Hematopoietic multipotent progenitor cell treated with erythropoietin and hydrocortisone succinate and interleukin-3 and kit ligand, for 17 days (in vitro differentiated cells): ENCODE results near the gene NES.

Experiments
- DNase-seq: peaks from one replicate; pipeline ENCODE4 v3.0.0-alpha.2; 2015; ENCODE audit warnings: low spot score

NES gene

DNA sequence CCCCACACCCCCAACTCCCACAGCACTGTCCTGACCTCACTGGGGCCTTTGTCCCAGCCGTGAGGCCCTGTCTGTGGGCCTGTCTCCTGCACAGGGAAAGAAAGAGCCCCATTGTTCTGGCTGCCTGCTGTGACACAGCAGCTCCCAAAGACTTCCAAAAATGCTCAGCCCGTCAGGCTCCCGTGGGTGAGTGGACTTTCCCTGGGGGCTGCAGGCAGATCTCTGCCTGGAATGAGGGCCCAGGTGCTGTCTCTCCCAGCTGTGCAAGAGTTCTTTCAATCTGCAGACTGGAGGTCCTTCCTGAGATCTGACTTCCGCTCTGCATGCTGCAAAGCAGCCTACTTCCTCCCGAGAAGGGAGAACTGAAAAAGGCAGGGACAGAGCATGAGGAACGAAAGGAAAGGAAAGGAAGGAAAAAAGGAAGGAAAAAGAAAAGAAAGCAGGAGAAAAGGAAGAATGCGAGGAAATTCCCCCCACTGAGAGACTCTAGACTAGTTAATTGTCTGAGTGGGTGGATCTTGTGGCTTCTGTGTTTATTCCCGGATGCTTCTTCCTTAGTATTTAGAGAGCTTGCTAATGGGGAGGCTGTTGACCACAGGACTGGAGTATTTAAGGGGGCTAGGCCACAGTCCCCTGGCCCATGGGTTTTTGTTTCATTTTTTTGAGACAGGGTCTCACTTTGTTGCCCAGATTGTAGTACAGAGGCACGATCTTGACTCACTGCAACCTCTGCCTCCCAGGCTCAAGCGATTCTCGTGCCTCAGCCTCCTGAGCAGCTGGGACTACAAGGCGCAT lies 15.0 kb downstream of the NES start:
- no peak for DNase-seq

GRCh38 chr1:156660752-156661112 lies 16.5 kb downstream of the NES start:
- no peak for DNase-seq

DNA sequence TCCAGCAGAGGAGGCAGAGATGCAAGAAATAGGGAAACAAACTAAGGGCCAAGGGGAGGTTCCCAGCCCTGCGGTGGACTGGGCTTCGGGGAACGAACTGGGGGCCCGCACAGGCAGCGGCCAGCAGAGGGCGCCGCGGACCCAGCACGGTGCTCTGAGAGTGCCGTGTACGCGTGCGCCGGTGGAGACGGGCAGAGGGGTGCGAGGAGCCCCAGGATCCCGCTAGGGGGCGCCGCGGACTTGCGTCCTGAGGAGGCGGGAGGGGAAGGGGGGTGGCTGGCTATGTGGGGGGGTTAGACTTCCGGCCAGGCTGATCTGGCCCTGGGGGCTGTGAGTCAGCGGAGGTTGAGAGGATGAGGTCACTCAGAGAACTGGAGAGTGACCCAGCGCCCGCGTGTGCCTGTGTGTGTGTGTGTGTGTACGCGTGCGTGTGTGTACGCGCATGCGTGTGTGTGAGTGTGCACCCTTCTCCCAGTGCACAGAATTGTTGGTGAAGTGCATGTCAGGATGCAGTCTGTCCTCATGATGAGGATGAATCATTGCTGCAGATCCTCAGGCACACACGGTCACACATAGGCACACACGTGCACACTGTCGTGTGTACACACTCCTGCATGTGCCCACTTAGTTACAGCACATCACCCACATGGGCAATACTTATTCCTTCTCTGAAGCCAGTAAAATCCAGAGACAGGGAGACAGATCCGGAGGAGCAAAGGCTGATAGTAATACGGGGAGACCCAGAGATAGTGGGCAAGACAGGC lies 17.0 kb downstream of the NES start:
- peak; percentile 94 for DNase-seq

DNA sequence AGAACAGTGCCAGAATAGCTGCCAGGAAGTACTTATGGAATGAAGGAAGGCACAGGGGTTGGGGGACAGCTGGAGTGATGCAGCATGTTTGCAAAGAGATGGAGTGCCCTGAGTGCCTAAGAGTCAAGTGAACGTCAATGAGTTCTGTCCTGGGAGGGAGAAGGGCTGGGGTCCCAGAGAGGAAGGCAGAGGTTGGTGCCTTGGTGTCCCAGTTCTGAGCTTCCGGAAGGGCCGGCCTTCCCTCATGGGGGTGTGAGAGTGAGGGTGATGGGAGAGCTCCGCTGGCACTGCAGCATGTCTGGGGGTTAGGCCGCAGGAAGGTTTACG lies 17.6 kb downstream of the NES start:
- no peak for DNase-seq

- DNase-seq, result no peak
Observed at GRCh38 chr1:156658945-156659574, 18.1 kb downstream of the NES start.

GRCh38 chr1:156658496-156658895 lies 18.7 kb downstream of the NES start:
- no peak for DNase-seq

DNA sequence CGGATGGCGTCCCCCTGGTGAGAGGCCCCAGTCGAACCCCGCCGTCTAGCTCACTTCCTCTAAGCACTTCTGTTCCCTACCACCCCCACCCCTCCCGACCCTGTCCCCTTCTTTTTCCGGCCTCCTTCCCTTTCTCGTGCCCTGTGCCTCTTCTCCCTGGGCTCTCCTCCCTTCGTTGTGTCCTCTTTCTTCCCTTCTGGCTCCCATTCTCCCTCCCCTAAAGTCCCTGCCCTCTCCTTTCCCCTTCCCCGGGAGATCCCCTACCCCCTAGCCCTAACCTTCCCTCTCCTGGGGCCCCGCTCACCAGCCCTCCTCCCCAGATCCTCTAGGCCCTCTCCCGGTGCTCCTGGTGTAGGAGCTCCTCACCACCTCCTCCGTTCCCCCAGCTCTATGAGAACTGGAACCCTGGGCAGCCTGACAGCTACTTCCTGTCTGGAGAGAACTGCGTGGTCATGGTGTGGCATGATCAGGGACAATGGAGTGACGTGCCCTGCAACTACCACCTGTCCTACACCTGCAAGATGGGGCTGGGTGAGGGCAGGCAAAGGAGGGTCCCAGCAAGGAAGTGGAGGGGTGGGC lies 19.4 kb downstream of the NES start:
- DNase-seq, result no peak

- DNase-seq, result peak; percentile 76
Observed at GRCh38 chr1:156656806-156657740, 20.1 kb downstream of the NES start.

DNA sequence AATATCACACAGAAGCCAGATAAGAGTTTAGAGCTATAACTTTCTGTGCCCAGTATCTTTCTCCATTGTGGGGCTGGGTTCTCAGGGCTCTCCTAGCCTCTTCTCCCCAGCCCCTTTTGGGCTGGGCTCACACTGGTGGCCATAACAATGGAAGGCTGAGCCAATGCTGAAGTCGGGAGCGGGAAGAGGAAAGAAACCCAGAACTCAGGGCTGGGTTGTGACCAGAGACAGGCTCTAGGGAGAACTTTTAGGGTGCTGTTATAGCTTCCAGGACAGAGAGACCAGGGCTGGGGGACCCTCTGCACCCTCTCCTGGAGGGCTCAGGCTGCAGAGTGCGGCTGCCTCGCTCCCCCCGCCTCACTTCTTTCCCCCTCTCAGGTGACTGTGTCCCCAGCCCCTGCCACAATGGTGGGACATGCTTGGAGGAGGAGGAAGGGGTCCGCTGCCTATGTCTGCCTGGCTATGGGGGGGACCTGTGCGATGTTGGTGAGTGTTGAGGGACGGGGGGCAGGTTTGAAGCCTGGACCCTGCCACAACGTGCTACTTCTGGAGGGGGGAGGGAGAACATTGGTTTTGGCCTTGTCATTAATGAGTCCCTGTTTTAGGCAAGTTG lies 21.2 kb downstream of the NES start:
- DNase-seq, result no peak

- DNase-seq, result no peak
Observed at GRCh38 chr1:156655151-156655903, 21.9 kb downstream of the NES start.

DNA sequence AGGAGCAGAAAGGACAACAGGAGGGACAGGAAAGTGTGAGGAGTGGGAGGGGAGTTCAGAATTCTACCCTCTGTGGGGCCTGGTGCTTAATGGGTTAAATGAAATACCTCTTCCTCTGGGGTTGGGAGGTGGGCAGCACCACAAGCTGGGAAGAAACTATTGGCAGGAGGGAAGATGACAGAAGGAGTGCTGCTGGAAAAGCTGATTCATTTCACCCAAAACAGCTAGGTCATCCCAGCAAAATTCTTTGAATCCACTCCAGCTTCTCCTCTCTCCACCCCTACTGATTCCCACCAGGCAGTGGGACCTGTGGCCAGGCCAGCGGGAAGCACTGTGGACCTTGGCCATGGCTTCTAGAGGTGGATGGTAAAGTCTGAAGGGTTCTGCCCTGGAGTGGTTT lies 22.5 kb downstream of the NES start:
- no peak for DNase-seq

GRCh38 chr1:156652992-156653355 lies 24.2 kb downstream of the NES start:
- no peak for DNase-seq

GRCh38 chr1:156652131-156652991 lies 24.8 kb downstream of the NES start:
- no peak for DNase-seq

DNA sequence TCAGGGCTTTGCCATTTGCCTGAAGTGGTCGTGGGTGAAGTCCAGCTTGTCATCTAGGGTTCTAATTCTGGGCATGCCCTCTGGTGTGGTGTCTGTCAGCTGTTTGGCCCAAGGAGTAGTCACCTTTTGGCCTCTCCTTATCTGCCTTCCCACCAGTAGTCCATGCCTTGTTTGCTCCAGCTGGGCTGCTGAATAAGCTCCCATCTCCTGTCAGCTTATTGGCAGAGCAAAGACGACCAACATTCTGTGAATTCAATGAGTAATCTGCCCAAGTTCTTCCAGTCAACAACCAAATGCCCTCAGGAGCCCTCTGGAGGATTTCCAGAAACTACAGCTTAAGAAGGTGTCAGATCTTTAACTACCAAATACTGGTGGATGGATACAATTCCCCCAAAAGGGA lies 28.3 kb downstream of the NES start:
- DNase-seq, result no peak

DNA sequence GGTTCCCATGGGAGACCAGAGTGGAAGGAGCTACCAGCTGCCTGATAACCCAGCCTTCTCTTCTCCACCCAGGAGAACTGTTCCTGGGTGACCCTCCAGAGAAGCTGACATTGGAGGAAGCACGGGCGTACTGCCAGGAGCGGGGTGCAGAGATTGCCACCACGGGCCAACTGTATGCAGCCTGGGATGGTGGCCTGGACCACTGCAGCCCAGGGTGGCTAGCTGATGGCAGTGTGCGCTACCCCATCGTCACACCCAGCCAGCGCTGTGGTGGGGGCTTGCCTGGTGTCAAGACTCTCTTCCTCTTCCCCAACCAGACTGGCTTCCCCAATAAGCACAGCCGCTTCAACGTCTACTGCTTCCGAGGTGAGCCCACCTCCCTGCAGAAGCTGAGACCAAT lies 28.7 kb downstream of the NES start:
- DNase-seq, result no peak

DNA sequence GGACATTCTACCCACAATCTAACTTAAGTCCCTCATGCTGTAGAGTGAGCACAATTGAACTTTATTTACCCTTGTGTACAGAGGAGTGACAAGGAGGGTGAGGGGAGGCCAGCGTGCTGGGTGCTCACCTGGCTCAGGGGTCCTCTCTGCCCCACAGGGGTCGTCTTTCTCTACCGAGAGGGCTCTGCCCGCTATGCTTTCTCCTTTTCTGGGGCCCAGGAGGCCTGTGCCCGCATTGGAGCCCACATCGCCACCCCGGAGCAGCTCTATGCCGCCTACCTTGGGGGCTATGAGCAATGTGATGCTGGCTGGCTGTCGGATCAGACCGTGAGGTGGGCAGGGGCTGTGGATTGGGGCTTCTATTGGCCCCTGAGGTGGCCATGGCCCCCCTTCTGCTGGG lies 29.9 kb downstream of the NES start:
- DNase-seq, result no peak

GRCh38 chr1:156646738-156647211 lies 30.4 kb downstream of the NES start:
- no peak for DNase-seq

DNA sequence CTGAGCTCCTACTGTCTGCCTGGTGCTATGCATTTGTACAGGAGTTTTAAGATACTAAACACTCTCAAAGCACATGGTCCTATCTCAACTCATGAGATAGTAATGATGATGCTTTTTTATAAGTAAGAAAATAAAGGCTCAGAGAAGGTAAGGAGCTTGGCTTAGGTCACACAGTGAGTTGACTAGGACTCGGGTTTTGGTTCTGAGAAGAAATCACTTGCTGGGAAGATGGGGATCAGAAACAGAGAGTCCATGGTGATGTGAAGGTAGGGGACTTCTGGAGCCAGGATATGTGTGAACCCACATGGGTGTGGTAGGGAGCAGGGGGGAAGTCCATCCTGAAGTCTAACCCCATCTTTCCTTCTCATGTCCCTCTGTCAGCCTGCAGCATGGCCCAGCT lies 31.5 kb downstream of the NES start:
- DNase-seq, result no peak

DNA sequence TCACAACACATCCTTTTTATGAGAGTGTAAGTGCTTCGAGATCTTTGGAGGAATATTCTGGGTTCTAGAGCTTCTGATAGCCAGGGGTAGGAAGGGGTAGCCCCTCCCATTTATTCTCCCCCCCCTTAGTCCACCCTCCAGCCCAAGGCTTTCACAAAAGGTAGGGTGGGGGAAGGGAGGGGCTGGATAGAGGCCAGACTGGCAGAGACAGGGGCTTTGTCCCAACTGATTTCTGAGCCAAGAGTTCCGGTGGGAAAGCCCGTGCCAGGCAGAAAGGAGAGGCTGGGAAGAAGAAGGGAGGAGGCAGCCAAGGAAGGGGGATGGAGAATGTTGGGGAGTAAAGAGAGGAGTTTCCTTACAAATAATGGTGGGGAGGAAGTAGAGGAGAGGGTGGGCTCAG lies 32.2 kb downstream of the NES start:
- DNase-seq, result no peak

DNA sequence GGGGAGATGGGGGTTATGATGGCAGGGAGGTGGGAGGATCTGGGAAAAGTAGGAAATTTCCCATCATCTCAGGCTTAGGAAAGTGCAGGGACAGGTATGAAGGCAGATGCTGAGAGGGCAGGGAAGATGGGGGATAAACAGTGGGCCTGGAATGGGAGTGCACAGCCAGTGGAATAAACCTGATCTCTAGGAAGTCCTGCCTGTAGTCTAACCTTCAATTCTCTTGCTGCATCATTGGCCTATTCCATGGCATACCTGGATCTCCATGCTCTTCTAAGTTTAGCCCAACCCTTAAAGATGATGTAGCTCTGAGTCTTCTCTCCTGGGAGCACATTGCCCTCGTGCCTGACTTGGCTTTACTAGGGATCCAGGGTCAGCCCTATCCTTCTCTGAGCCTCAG lies 32.6 kb downstream of the NES start:
- no peak for DNase-seq
